ENCODE results near the gene FTSJ3. TPM values are rescaled to one million over a fixed set of nuclear protein-coding genes. Genes with fewer than 3 reads are reported as not detected.
A peak's percentile ranks its signal among the peaks of the same experiment; 100 is the strongest.

FTSJ3 gene
- total and polyA plus RNA-seq, 2 donors from 2014 or later = 23.7 to 38.7 TPM

DNA sequence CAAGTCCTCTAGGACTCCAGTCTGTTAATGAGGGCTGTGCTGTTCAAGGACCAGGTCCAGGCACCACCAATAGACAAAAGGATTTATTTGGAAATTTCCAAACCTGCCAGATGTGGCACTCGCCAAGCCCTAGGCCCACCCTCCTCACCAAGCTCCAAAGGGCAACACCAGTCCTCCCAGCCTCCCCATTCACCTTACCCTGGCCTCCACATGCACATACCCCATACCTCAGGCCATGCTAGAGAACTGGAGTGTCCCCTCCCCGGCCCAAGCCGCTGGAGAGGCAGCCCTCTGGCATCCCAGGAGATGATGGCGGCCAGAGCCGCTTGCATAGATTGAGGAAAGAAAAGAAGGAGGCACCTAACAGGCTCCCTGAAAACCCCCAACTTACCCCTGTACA lies 4.6 kb upstream of the FTSJ3 start:
- TF ChIP-seq CTCF (IDR thresholded peaks at IDR 0.05; ENCODE audit: borderline replicate concordance, extremely low read depth, insufficient read depth) = no peak
- Histone ChIP-seq H3K9me3 (ENCODE audit: control insufficient read depth in 2 of 3, insufficient read depth in 1 of 3, low read length in 3 of 3) (no peaks in the 10 kb centered on the region), H3K36me3 (ENCODE audit: control insufficient read depth in 2 of 3, insufficient read depth in 3 of 3, low read length in 3 of 3) (peaks cover 13 to 72% (median 48%) of the 10 kb centered on the region in 3 donors), H3K4me1 (ENCODE audit: control insufficient read depth in 2 of 3, insufficient read depth in 2 of 3, low read depth in 1 of 3, low read length in 3 of 3) (peaks cover 0 to 14% (median 13%) of the 10 kb centered on the region in 3 donors), H3K27me3 (ENCODE audit: control insufficient read depth, insufficient read depth, low read length) (no peaks in the 10 kb centered on the region), H3K27ac (ENCODE audit: low read depth in 2 of 2, low read length in 2 of 2) (no peak overlapping the region), H3K4me3 (ENCODE audit: low read length in 3 of 3) (no peak overlapping the region), H3K9ac (ENCODE audit: low read length in 3 of 3) (no peak overlapping the region)
- DNase-seq (peak in 1 of 5 donors; percentile 16), FAIRE-seq (no peak)
- intact Hi-C loops (cut with DNase I) = no loop called here

DNA sequence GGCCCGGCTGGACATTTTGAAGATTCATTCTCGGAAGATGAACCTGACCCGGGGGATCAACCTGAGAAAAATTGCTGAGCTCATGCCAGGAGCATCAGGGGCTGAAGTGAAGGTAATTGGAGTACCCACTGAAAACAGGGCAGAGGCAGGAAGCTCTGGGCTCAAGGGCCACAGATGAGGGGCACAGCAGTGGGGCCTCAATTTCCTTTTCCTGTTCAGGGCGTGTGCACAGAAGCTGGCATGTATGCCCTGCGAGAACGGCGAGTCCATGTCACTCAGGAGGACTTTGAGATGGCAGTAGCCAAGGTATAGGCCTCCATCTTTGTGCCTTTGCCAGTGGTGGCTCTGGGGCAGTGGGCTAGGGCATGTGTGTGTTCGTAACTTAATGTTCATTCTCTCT lies 4.0 kb upstream of the FTSJ3 start:
- TF ChIP-seq CTCF (IDR thresholded peaks at IDR 0.05; ENCODE audit: borderline replicate concordance, extremely low read depth, insufficient read depth) = no peak
- Histone ChIP-seq H3K9me3 (ENCODE audit: control insufficient read depth in 2 of 3, insufficient read depth in 1 of 3, low read length in 3 of 3) (no peaks in the 10 kb centered on the region), H3K27ac (ENCODE audit: low read depth in 2 of 2, low read length in 2 of 2) (no peak overlapping the region), H3K27me3 (ENCODE audit: control insufficient read depth, insufficient read depth, low read length) (no peaks in the 10 kb centered on the region), H3K4me3 (ENCODE audit: low read length in 3 of 3) (no peak overlapping the region), H3K4me1 (ENCODE audit: control insufficient read depth in 2 of 3, insufficient read depth in 2 of 3, low read depth in 1 of 3, low read length in 3 of 3) (peaks cover 0 to 14% (median 13%) of the 10 kb centered on the region in 3 donors), H3K36me3 (ENCODE audit: control insufficient read depth in 2 of 3, insufficient read depth in 3 of 3, low read length in 3 of 3) (peaks cover 13 to 72% (median 44%) of the 10 kb centered on the region in 3 donors), H3K9ac (ENCODE audit: low read length in 3 of 3) (no peak overlapping the region)
- DNase-seq (peak in 1 of 5 donors; percentile 32), FAIRE-seq (no peak)
- intact Hi-C loops (cut with DNase I) = no loop called here

DNA sequence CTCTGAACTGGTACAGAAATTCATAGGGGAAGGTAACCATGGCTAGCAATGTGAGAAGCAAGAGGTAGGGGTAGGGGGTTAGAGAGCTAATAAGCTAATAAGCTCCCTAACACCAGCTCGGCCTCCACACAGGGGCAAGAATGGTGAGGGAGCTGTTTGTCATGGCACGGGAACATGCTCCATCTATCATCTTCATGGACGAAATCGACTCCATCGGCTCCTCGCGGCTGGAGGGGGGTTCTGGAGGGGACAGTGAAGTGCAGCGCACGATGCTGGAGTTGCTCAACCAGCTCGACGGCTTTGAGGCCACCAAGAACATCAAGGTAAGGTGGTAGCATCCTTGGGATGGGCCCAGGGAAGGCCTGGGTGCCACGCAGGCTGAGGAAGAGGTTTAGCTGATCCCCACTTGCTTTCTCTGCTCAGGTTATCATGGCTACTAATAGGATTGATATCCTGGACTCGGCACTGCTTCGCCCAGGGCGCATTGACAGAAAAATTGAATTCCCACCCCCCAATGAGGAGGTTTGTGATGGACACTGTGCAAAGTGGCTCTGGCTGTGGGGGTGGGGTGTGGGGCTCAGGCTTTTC lies 3.5 kb upstream of the FTSJ3 start:
- H3K36me3 ChIP-seq (ENCODE audit: control insufficient read depth in 2 of 3, insufficient read depth in 3 of 3, low read length in 3 of 3) = peaks cover 13 to 73% (median 44%) of the 10 kb centered on the region in 3 donors
- no peaks in the 10 kb centered on the region for H3K27me3 ChIP-seq (ENCODE audit: control insufficient read depth, insufficient read depth, low read length)
- no peak overlapping the region for H3K4me3 ChIP-seq (ENCODE audit: low read length in 3 of 3)
- H3K27ac ChIP-seq (ENCODE audit: low read depth in 2 of 2, low read length in 2 of 2) = no peak overlapping the region
- no peak for TF ChIP-seq CTCF (IDR thresholded peaks at IDR 0.05; ENCODE audit: borderline replicate concordance, extremely low read depth, insufficient read depth)
- DNase-seq (peak in 2 of 5 donors; percentile 36 to 61), FAIRE-seq (no peak)
- H3K9me3 ChIP-seq (ENCODE audit: control insufficient read depth in 2 of 3, insufficient read depth in 1 of 3, low read length in 3 of 3) = no peaks in the 10 kb centered on the region
- intact Hi-C loops (cut with DNase I) = no loop called here
- peaks cover 0 to 18% (median 16%) of the 10 kb centered on the region in 3 donors for H3K4me1 ChIP-seq (ENCODE audit: control insufficient read depth in 2 of 3, insufficient read depth in 2 of 3, low read depth in 1 of 3, low read length in 3 of 3)
- no peak overlapping the region for H3K9ac ChIP-seq (ENCODE audit: low read length in 3 of 3)
